GM12864 (cell line): ENCODE data around the gene CCHCR1.

Source experiments
- DNase-seq: peaks from one replicate; pipeline ENCODE4 v3.0.0-alpha.2; 2011; ENCODE audit warnings: low read depth
- H3K4me3 ChIP-seq: 2 replicates; pipeline ENCODE4 v1.5.1; 2011; ENCODE audit warnings: mild to moderate bottlenecking, low read depth, low read length, control low read depth
- TF ChIP-seq, protein P1 (sequence below): IDR thresholded peaks from 2 replicates; pipeline ENCODE4 v1.5.1; 2011; ENCODE audit warnings: low read depth, mild to moderate bottlenecking, moderate library complexity, low read length, control low read depth, inconsistent platforms; ENCODE audit errors: missing control alignments

The CCHCR1 gene

DNA sequence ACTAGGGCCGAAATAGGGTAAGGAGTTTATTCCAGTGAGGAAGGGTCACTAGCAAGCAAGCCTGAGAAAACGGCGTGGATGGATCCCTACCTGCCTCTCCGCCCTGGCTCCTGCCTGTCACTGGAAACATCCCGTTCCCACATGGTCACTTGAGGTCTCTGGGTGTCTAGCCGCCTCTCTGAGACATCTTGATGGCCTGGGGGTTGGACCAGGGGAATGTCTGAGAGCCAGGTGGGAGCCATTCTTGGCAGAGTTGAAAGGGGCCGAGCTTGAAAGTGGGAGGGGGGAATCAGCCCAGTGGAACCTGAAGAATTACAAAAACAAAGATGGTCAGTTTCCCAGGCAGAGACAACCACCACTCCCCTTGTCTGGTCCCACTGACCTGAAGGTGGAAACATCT lies 961 bp downstream of the CCHCR1 start:
- H3K4me3 ChIP-seq: no peak overlapping the region
- DNase-seq: no peak
- TF ChIP-seq, protein P1, sequence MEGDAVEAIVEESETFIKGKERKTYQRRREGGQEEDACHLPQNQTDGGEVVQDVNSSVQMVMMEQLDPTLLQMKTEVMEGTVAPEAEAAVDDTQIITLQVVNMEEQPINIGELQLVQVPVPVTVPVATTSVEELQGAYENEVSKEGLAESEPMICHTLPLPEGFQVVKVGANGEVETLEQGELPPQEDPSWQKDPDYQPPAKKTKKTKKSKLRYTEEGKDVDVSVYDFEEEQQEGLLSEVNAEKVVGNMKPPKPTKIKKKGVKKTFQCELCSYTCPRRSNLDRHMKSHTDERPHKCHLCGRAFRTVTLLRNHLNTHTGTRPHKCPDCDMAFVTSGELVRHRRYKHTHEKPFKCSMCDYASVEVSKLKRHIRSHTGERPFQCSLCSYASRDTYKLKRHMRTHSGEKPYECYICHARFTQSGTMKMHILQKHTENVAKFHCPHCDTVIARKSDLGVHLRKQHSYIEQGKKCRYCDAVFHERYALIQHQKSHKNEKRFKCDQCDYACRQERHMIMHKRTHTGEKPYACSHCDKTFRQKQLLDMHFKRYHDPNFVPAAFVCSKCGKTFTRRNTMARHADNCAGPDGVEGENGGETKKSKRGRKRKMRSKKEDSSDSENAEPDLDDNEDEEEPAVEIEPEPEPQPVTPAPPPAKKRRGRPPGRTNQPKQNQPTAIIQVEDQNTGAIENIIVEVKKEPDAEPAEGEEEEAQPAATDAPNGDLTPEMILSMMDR: no peak

DNA sequence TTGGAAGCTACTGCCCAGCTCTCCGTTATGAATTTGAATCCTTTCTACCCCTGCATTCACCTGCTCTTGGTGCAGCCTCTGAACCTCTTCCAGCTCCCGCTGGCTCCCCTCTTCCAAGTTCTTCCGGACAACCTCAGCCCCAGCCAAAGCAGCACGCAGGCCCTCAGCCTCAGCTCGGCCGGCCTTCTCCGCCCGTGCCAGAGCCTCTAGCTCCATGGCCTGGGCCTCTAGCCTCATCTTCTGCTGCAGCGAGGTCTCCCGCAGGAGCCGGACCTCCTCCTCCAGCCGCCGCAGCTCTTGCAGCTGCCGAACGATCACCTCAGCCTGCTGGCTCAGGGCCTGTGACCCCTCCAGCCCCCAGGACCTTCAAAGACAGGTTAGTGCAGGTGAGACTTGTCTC lies 3.2 kb downstream of the CCHCR1 start:
- DNase-seq: no peak
- no peak overlapping the region for H3K4me3 ChIP-seq
- TF ChIP-seq, protein P1: no peak

DNA sequence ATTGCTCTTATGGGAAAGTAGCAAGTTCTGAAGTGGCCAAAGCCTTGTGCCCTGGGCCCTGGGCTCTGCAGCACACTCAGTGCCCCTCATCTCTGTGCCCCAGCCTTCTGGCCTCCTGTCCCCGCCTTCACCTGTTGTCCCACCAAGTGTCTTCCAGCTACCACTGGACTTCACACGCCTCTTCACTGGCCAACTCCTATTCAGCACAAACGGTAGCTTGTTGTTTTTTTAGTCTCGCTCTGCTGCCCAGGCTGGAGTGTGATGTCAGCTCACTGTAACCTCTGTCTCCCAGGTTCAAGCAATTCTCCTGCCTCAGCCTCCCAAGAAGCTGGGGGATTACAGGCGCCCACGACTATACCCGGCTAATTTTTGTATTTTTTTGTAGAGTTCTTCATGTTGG lies 4.8 kb downstream of the CCHCR1 start:
- DNase-seq: no peak
- TF ChIP-seq, protein P1: no peak
- H3K4me3 ChIP-seq: no peak overlapping the region

DNA sequence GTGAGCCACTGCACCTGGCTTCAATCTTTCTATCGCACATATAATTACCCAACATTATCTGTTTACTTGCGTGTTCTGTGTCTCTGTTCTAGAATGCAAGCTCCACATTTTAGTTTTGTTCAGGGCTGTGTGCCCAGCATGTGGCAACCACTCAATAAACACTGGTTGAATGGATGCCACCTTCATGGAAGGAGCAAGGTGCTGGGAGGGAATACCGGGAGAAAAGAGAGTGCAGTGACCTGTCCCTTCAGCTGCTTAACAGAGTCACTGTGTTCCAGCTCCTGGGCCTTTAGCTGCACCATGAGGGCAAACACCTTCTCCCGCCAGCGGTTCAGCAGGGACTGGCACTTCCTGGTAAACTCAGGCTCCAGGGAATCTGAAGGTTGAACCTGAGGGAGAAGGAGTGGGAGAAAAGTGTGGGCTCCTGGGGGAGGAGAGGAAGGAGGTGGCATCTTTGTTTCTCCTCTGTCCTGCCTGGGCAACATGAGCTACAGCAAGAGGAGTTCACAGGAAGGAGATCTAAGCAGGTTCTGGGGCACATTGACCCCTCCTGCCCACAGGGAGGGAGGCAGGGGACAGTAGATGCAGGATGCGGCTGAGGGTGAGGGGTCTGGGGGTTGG lies 7.7 kb downstream of the CCHCR1 start:
- TF ChIP-seq, protein P1: no peak
- H3K4me3 ChIP-seq: no peak overlapping the region
- DNase-seq: no peak

DNA sequence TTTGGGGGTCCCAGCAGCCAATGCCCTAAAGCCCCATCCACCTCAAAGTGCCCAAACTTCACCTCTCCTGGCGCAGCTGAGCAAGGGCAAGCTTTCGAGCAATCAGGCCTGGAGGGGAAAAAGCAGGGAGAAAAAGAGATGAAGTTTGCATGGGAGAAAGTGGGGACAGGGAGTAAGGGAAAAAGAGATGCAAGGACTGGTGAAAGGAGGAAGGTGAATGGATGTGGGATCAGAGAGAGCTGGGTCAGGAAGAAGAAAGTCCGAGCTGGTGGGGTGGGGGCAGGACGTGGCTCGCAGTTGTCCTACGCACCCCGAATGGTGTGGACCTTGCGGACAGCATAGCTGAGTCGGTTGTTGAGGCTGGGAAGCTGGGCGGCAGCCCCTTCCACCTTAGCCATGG lies 12.2 kb downstream of the CCHCR1 start:
- TF ChIP-seq, protein P1: no peak
- no peak for DNase-seq

DNA sequence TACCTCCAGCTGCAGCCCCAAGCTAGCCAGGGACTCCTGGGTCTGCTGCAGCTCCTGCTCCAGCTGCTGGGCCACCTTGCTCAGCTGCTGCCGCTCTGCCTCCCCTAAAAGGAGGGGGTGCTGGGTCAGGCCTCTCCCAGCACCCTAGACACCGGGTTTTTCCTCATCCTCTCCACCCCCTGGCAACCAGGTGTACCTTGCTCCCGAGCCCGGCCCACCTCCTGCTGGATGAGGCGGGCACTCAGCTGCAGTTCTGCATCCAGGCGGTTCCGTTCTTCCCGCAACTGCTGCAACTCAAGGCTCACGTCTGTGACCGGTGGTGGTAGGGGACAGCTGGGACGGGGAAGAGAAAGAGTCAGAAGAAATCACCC lies 12.6 kb downstream of the CCHCR1 start:
- no peak for DNase-seq
- no peak overlapping the region for H3K4me3 ChIP-seq
- TF ChIP-seq, protein P1: no peak

More for the DNA sequence above, 12.2 kb downstream of the CCHCR1 start:
- no peak overlapping the region for H3K4me3 ChIP-seq

DNA sequence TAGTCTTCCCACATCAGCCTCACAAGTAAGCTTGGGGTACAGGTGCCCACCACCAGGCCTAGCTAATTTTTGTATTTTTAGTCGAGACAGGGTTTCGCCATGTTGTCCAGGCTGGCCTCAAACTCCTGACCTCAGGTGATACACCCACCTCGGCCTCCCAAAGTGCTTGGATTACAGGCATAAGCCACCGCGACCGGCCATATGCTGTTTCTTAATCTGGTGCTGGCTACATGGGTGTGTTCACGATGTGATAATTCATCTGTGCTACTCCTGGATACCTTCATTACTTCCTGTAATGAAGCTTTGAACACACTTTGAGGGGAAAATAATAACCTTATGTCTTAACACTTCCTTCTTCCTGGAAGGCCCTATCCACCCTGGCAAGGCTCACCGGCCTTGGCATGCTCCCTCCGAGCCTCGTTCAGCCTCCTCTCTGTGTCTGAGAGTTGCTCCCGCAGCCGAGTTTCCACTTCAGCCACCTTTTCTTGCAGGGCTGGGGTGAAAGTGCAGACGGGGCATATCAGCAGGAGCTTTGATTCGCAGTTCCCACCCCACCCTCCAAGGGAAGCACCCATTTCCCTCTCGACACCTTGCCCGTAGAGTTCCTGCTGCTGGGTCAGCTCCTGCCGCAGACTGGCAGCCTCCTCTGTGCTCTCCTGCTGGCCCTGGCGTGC lies 13.2 kb downstream of the CCHCR1 start:
- TF ChIP-seq, protein P1: no peak
- no peak overlapping the region for H3K4me3 ChIP-seq
- DNase-seq: no peak
